H1 (cell line): ENCODE results near the gene SYNDIG1. TPM values are rescaled to one million over a fixed set of nuclear protein-coding genes. Genes with fewer than 3 reads are reported as not detected.
A peak's percentile ranks its signal among the peaks of the same experiment; 100 is the strongest.

ENCODE experiments used
- CTCF ChIA-PET: fragments of 300-600 bp; sonication (Branson Sonifier 250); formaldehyde crosslinking; loops from one replicate; lab custom pipeline; 2021; ENCODE audit not compliant: partially characterized antibody; lab: Charles Lee
- POLR2A ChIA-PET: fragments of 300-600 bp; sonication (Branson Sonifier 250); formaldehyde crosslinking; loops from one replicate; lab custom pipeline; 2021; ENCODE audit warnings: inconsistent platforms; ENCODE audit not compliant: partially characterized antibody; lab: Charles Lee
- DNase-seq, 2 experiments: peaks; one replicate each; pipeline versions ENCODE4 v3.0.0 to v3.0.0-alpha.2; 2010 to 2022; ENCODE audit warnings: low spot score in 2 of 2, low read depth in 1 of 2, mixed read lengths in 1 of 2
- FAIRE-seq: peaks from 2 replicates; lab custom pipeline; 2011; peaks lifted over from hg19 to GRCh38; lab: Jason Lieb, UNC
- H2AFZ ChIP-seq: 2 replicates; pipeline ENCODE4 v1.8.1; 2012; ENCODE audit warnings: low read length, inconsistent platforms
- H2AK5ac ChIP-seq: 2 replicates; pipeline ENCODE4 v1.6.1; 2013; ENCODE audit warnings: low read depth, low read length
- H2BK120ac ChIP-seq: replicated peaks from 2 replicates; pipeline ENCODE3; 2013; ENCODE audit warnings: low read depth, low read length, inconsistent platforms
- H2BK12ac ChIP-seq: 2 replicates; pipeline ENCODE4 v1.6.1; 2013; ENCODE audit warnings: low read depth, low read length
- H2BK15ac ChIP-seq: 2 replicates; pipeline ENCODE4 v1.6.1; 2013; ENCODE audit warnings: low read length
- H2BK20ac ChIP-seq: 2 replicates; pipeline ENCODE4 v1.6.1; 2013; ENCODE audit warnings: low read length
- H2BK5ac ChIP-seq: 2 replicates; pipeline ENCODE4 v1.6.1; 2013; ENCODE audit warnings: low read depth, low read length
- H3K14ac ChIP-seq: 2 replicates; pipeline ENCODE4 v1.6.1; 2013; ENCODE audit warnings: inconsistent platforms; ENCODE audit not compliant: insufficient read length
- H3K18ac ChIP-seq: 2 replicates; pipeline ENCODE4 v1.6.1; 2013; ENCODE audit warnings: low read length; ENCODE audit errors: extremely low read depth
- H3K23ac ChIP-seq: 2 replicates; pipeline ENCODE4 v1.6.1; 2013; ENCODE audit warnings: inconsistent platforms; ENCODE audit not compliant: insufficient read length
- H3K23me2 ChIP-seq: 2 replicates; pipeline ENCODE4 v1.6.1; 2013; ENCODE audit warnings: low read depth, low read length
- H3K27ac ChIP-seq: 2 replicates; pipeline ENCODE4 v1.6.1; 2011; ENCODE audit warnings: low read depth, low read length, inconsistent platforms
- H3K27me3 ChIP-seq, 4 experiments: replicated peaks in 1 of 4; 1 replicate in 1 of 4; 2 replicates in 3 of 4; pipeline versions ENCODE4 v1.6.1 to v1.8.1; 2011 to 2013; ENCODE audit warnings: low read length in 3 of 4, mild to moderate bottlenecking in 3 of 4, inconsistent platforms in 2 of 4, mixed read lengths in 2 of 4, moderate library complexity in 1 of 4; ENCODE audit not compliant: control insufficient read depth in 3 of 4, insufficient read depth in 3 of 4; ENCODE audit errors: extremely low read depth in 1 of 4
- H3K36me3 ChIP-seq, 4 experiments: 2 replicates each; pipeline versions ENCODE4 v1.6.1 to v1.8.1; 2011 to 2013; ENCODE audit warnings: mild to moderate bottlenecking in 4 of 4, low read length in 3 of 4, moderate library complexity in 2 of 4, control low read depth in 1 of 4, inconsistent platforms in 1 of 4; ENCODE audit not compliant: insufficient read depth in 4 of 4, control insufficient read depth in 2 of 4
- H3K4ac ChIP-seq: replicated peaks from 2 replicates; pipeline ENCODE3; 2013; ENCODE audit warnings: low read length, low read depth, mixed read lengths, inconsistent platforms; ENCODE audit not compliant: insufficient read length
- H3K4me1 ChIP-seq, 4 experiments: replicated peaks in 1 of 4; 1 replicate in 1 of 4; 2 replicates in 3 of 4; pipeline versions ENCODE4 v1.6.1 to v1.8.1; 2011 to 2013; ENCODE audit warnings: low read length in 3 of 4, inconsistent platforms in 2 of 4, mixed read lengths in 1 of 4; ENCODE audit not compliant: insufficient read depth in 4 of 4, control insufficient read depth in 3 of 4
- H3K4me2 ChIP-seq, 2 experiments: 2 replicates each; pipeline versions ENCODE4 v1.6.1 to v1.8.1; 2011 to 2013; ENCODE audit warnings: low read depth in 2 of 2, low read length in 2 of 2, control low read depth in 1 of 2, inconsistent platforms in 1 of 2, mild to moderate bottlenecking in 1 of 2; ENCODE audit not compliant: insufficient read depth in 1 of 2
- H3K4me3 ChIP-seq, 4 experiments: fragments of 200-600, 300-600 bp in 1 of 4; sonication (generic), shearing (Covaris generic), sonication (Bioruptor Twin) in 1 of 4; 2 replicates each; pipeline versions ENCODE4 v1.5.1 to v1.8.1; 2011 to 2016; ENCODE audit warnings: low read length in 4 of 4, low read depth in 3 of 4, control low read depth in 2 of 4, inconsistent platforms in 2 of 4, mild to moderate bottlenecking in 2 of 4, mixed read lengths in 1 of 4, moderate library complexity in 1 of 4; ENCODE audit not compliant: insufficient read depth in 2 of 4; ENCODE audit errors: extremely low read depth in 1 of 4
- H3K56ac ChIP-seq: replicated peaks from 2 replicates; pipeline ENCODE3; 2013; ENCODE audit warnings: low read depth, mild to moderate bottlenecking, mixed read lengths, low read length, inconsistent platforms; ENCODE audit not compliant: insufficient read length
- H3K79me1 ChIP-seq: 2 replicates; pipeline ENCODE4 v1.6.1; 2013; ENCODE audit warnings: low read depth, low read length, control low read depth
- H3K79me2 ChIP-seq, 2 experiments: 2 replicates each; pipeline versions ENCODE4 v1.6.1 to v1.8.1; 2012 to 2013; ENCODE audit warnings: low read length in 2 of 2, mild to moderate bottlenecking in 2 of 2, inconsistent platforms in 1 of 2; ENCODE audit not compliant: insufficient read depth in 2 of 2, control insufficient read depth in 1 of 2
- H3K9ac ChIP-seq, 4 experiments: replicated peaks in 1 of 4; 1 replicate in 1 of 4; 2 replicates in 3 of 4; pipeline versions ENCODE4 v1.6.1 to v1.8.1; 2011 to 2013; ENCODE audit warnings: low read depth in 3 of 4, low read length in 3 of 4, control low read depth in 2 of 4, mild to moderate bottlenecking in 2 of 4, moderate library complexity in 2 of 4, inconsistent platforms in 1 of 4; ENCODE audit errors: extremely low read depth in 1 of 4
- H3K9me3 ChIP-seq, 2 experiments: 2 replicates each; pipeline versions ENCODE4 v1.6.1 to v1.8.1; 2012 to 2013; ENCODE audit warnings: mild to moderate bottlenecking in 2 of 2, moderate library complexity in 2 of 2, control low read depth in 1 of 2, inconsistent platforms in 1 of 2, low read depth in 1 of 2, low read length in 1 of 2, mixed read lengths in 1 of 2; ENCODE audit not compliant: insufficient read depth in 2 of 2
- H4K20me1 ChIP-seq, 2 experiments: replicated peaks in 1 of 2; 2 replicates each; pipeline versions ENCODE3 to v1.8.1; 2011 to 2013; ENCODE audit warnings: inconsistent platforms in 2 of 2, low read length in 2 of 2, mild to moderate bottlenecking in 1 of 2; ENCODE audit not compliant: insufficient read depth in 2 of 2, control insufficient read depth in 1 of 2
- H4K5ac ChIP-seq: 2 replicates; pipeline ENCODE4 v1.6.1; 2013; ENCODE audit warnings: low read length, low read depth, mixed read lengths, inconsistent platforms; ENCODE audit not compliant: insufficient read length
- H4K8ac ChIP-seq: 2 replicates; pipeline ENCODE4 v1.8.0; 2013; ENCODE audit warnings: mild to moderate bottlenecking, moderate library complexity, low read length, inconsistent platforms; ENCODE audit not compliant: insufficient read depth; ENCODE audit errors: extremely low read depth
- H4K91ac ChIP-seq: replicated peaks from 2 replicates; pipeline ENCODE3; 2013; ENCODE audit warnings: low read length, mixed read lengths, inconsistent platforms; ENCODE audit not compliant: insufficient read length
- NANOG ChIP-seq: IDR thresholded peaks from 2 replicates; pipeline ENCODE4 v1.6.1; 2011; ENCODE audit warnings: low read length, low read depth, mild to moderate bottlenecking, inconsistent platforms; ENCODE audit not compliant: insufficient read depth, poor library complexity, severe bottlenecking
- RXRA ChIP-seq: IDR thresholded peaks from 2 replicates; pipeline ENCODE4 v1.6.1; 2011; ENCODE audit warnings: low read depth, mild to moderate bottlenecking, low read length, moderate library complexity; ENCODE audit not compliant: insufficient read depth
- WGBS, 2 experiments: shearing (Covaris generic) in 1 of 2; methylation state at CpG; one replicate each; pipeline versions ENCODE4 v1.1.6 to v1.1.7; 2013 to 2015; ENCODE audit warnings: low lambda C conversion rate in 2 of 2, mixed read lengths in 2 of 2, inconsistent platforms in 1 of 2, low coverage in 1 of 2, missing lambda C conversion rate in 1 of 2; ENCODE audit not compliant: insufficient replicate concordance in 2 of 2, insufficient coverage in 1 of 2, insufficient read length in 1 of 2; ENCODE audit errors: extremely low coverage in 1 of 2, missing lambda C conversion rate in 1 of 2; 5-methylcytosine and 5-hydroxymethylcytosine counted together
- polyA plus RNA-seq, 7 experiments: library from polyadenylated mRNA; depleted of rRNA in 3 of 7; stranded (reverse) in 5 of 7; unstranded in 2 of 7; fragments of >200 nt in 5 of 7; fragments of 200-250 nt in 2 of 7; gene quantifications; 1 replicate in 5 of 7; 2 replicates in 1 of 7; 4 replicates in 1 of 7; pipeline versions ENCODE4 v1.2.1 to v1.2.3, GENCODE V29; 2011 to 2013; ENCODE audit warnings: missing spikeins in 2 of 7, mixed read lengths in 2 of 7
- total RNA-seq: library from RNA; stranded (reverse); fragmentation: NEBNext Ultra II Directional; extraction: Animal tissue kit (Norgen Biotek cat#: 25700); gene quantifications from 2 replicates; pipeline ENCODE4 v1.2.1, GENCODE V29; 2021

Gene SYNDIG1
- total and polyA plus RNA-seq, 2 of the 8 experiments (the other 6 are each of a cell fraction or from before 2014, with no cell fraction given), result 6.5 to 7.8 TPM

- H4K5ac ChIP-seq, result no peak overlapping the region
- POLR2A ChIA-PET, result no interaction called here
- peak; percentile 10 for TF ChIP-seq NANOG
- TF ChIP-seq RXRA, result no peak
- no peak overlapping the region for H4K91ac ChIP-seq
- H3K9ac ChIP-seq, result no peak overlapping the region
- no peak overlapping the region for H3K14ac ChIP-seq
- H4K20me1 ChIP-seq, result no peaks in the 10 kb centered on the region
- H2BK15ac ChIP-seq, result no peak overlapping the region
- no peaks in the 10 kb centered on the region for H3K27me3 ChIP-seq
- CTCF ChIA-PET, result interaction anchor here (0.5 to 1.4 kb wide), 7 partner anchors 11 to 1369 kb away, joined by 3 to 4 read pairs (median 3); no protein-coding TSS in a partner anchor
- H3K56ac ChIP-seq, result no peak overlapping the region
- H3K18ac ChIP-seq, result no peak overlapping the region
- H4K8ac ChIP-seq, result no peak overlapping the region
- no peak for FAIRE-seq
- no peak overlapping the region for H3K23ac ChIP-seq
- no peak overlapping the region for H2BK120ac ChIP-seq
- peak in 1 of 2 experiments; percentile 23 for DNase-seq
- H2BK12ac ChIP-seq, result no peak overlapping the region
- no peaks in the 10 kb centered on the region; a peak in 1 of 8 replicates for H3K36me3 ChIP-seq
- no peak overlapping the region for H2AK5ac ChIP-seq
- no peak overlapping the region for H3K27ac ChIP-seq
- H3K23me2 ChIP-seq, result no peaks in the 10 kb centered on the region
- peaks cover 0 to 10% (median 5%) of the 10 kb centered on the region in 4 experiments; a peak in 6 of 7 replicates for H3K4me1 ChIP-seq
- peak overlapping the region in 1 of 2 experiments; percentile 1; a peak in 1 of 4 replicates for H3K4me2 ChIP-seq
- H3K4ac ChIP-seq, result no peak overlapping the region
- H2AFZ ChIP-seq, result no peak overlapping the region
- no peaks in the 10 kb centered on the region for H3K79me2 ChIP-seq
- H3K4me3 ChIP-seq, result no peak overlapping the region
- no peaks in the 10 kb centered on the region for H3K9me3 ChIP-seq
- no peak overlapping the region; the same call in 1 of the 2 replicates for H2BK5ac ChIP-seq
- H2BK20ac ChIP-seq, result 0 out of 2 replicates have a peak overlapping the region, but pooled peaks have one; percentile 37
- no peaks in the 10 kb centered on the region for H3K79me1 ChIP-seq
- 82% methylated on average over 16 of the region's 16 CpGs; no CpG with 5 or more reads in 1 of the 2 experiments for WGBS, 2 experiments
Measured at GRCh38 chr20:24610341-24611115, 141.1 kb downstream of the SYNDIG1 start.
